Mesenchymal stem cell (in vitro differentiated cells and primary cell): ENCODE measurements around the gene BYSL.
A peak's percentile ranks its signal among the peaks of the same experiment; 100 is the strongest.

ENCODE experiments used
- DNase-seq: peaks from one replicate; pipeline ENCODE4 v3.0.0-alpha.2; 2013
- H2AFZ ChIP-seq: one replicate; pipeline ENCODE4 v1.6.1; 2013; ENCODE audit warnings: low read depth, mild to moderate bottlenecking, control low read depth, inconsistent platforms, low read length, moderate library complexity
- H2AK5ac ChIP-seq: 2 replicates; pipeline ENCODE4 v1.6.1; 2013; ENCODE audit warnings: low read length, moderate library complexity, mild to moderate bottlenecking, inconsistent platforms; ENCODE audit not compliant: severe bottlenecking
- H2BK120ac ChIP-seq: one replicate; pipeline ENCODE4 v1.6.1; 2013; ENCODE audit warnings: low read depth, mild to moderate bottlenecking, inconsistent platforms, low read length, moderate library complexity
- H2BK12ac ChIP-seq, 2 experiments: one replicate each; pipeline ENCODE4 v1.6.1; 2013; ENCODE audit warnings: inconsistent platforms in 2 of 2, low read length in 2 of 2, mild to moderate bottlenecking in 2 of 2, moderate library complexity in 2 of 2, control low read depth in 1 of 2
- H2BK15ac ChIP-seq: one replicate; pipeline ENCODE4 v1.6.1; 2013; ENCODE audit warnings: mild to moderate bottlenecking, low read depth, inconsistent platforms; ENCODE audit not compliant: poor library complexity, severe bottlenecking
- H2BK5ac ChIP-seq: 2 replicates; pipeline ENCODE4 v1.6.1; 2013; ENCODE audit warnings: low read depth, mild to moderate bottlenecking, low read length, control low read depth, inconsistent platforms; ENCODE audit not compliant: poor library complexity, severe bottlenecking
- H3K14ac ChIP-seq, 2 experiments: one replicate each; pipeline ENCODE4 v1.6.1; 2013; ENCODE audit warnings: inconsistent platforms in 2 of 2, low read length in 2 of 2, control low read depth in 1 of 2, mild to moderate bottlenecking in 1 of 2, moderate library complexity in 1 of 2
- H3K18ac ChIP-seq, 2 experiments: one replicate each; pipeline ENCODE4 v1.6.1; 2013; ENCODE audit warnings: inconsistent platforms in 2 of 2, low read length in 2 of 2, control low read depth in 1 of 2, low read depth in 1 of 2, mild to moderate bottlenecking in 1 of 2
- H3K23ac ChIP-seq, 2 experiments: one replicate each; pipeline ENCODE4 v1.6.1; 2013; ENCODE audit warnings: inconsistent platforms in 2 of 2, low read length in 2 of 2, mild to moderate bottlenecking in 2 of 2, moderate library complexity in 2 of 2, control low read depth in 1 of 2
- H3K27ac ChIP-seq: 2 replicates; pipeline ENCODE4 v1.5.1; 2013; ENCODE audit warnings: mild to moderate bottlenecking, moderate library complexity, low read length, control low read depth, inconsistent platforms; ENCODE audit not compliant: poor library complexity, severe bottlenecking
- H3K27me3 ChIP-seq, 2 experiments: 2 replicates each; pipeline versions ENCODE4 v1.6.1 to v1.7.0; 2013; ENCODE audit warnings: low read length in 2 of 2, mild to moderate bottlenecking in 2 of 2, moderate library complexity in 2 of 2, control low read depth in 1 of 2, inconsistent platforms in 1 of 2; ENCODE audit not compliant: control insufficient read depth in 1 of 2, insufficient read depth in 1 of 2
- H3K36me3 ChIP-seq, 2 experiments: 2 replicates each; pipeline versions ENCODE4 v1.6.1 to v1.7.0; 2013; ENCODE audit warnings: low read length in 2 of 2, control low read depth in 1 of 2, inconsistent platforms in 1 of 2, low read depth in 1 of 2, mild to moderate bottlenecking in 1 of 2; ENCODE audit not compliant: insufficient read depth in 2 of 2, control insufficient read depth in 1 of 2
- H3K4ac ChIP-seq, 2 experiments: one replicate each; pipeline ENCODE4 v1.6.1; 2013; ENCODE audit warnings: inconsistent platforms in 2 of 2, low read length in 2 of 2, mild to moderate bottlenecking in 2 of 2, moderate library complexity in 2 of 2, control low read depth in 1 of 2, low read depth in 1 of 2
- H3K4me1 ChIP-seq: 2 replicates; pipeline ENCODE4 v1.6.1; 2013; ENCODE audit warnings: low read depth, low read length, control low read depth; ENCODE audit not compliant: control insufficient read depth, insufficient read depth
- H3K4me2 ChIP-seq: 2 replicates; pipeline ENCODE4 v1.6.1; 2013; ENCODE audit warnings: low read length, mild to moderate bottlenecking, inconsistent platforms; ENCODE audit not compliant: poor library complexity, severe bottlenecking
- H3K4me3 ChIP-seq, 2 experiments: 2 replicates each; pipeline versions ENCODE4 v1.5.1 to v1.7.0; 2013; ENCODE audit warnings: low read length in 2 of 2, mild to moderate bottlenecking in 2 of 2, control low read depth in 1 of 2, low read depth in 1 of 2; ENCODE audit not compliant: insufficient read depth in 1 of 2
- H3K79me1 ChIP-seq: replicated peaks from 2 replicates; pipeline ENCODE4 v1.6.1; 2013; ENCODE audit warnings: mild to moderate bottlenecking, control low read depth, low read length, inconsistent platforms; ENCODE audit not compliant: poor library complexity, severe bottlenecking
- H3K9ac ChIP-seq: 2 replicates; pipeline ENCODE4 v1.7.0; 2013; ENCODE audit warnings: mild to moderate bottlenecking, low read length, moderate library complexity
- H3K9me3 ChIP-seq: 2 replicates; pipeline ENCODE4 v1.7.0; 2013; ENCODE audit warnings: mild to moderate bottlenecking, low read length; ENCODE audit not compliant: control insufficient read depth
- H4K8ac ChIP-seq: one replicate; pipeline ENCODE4 v1.6.1; 2013; ENCODE audit warnings: inconsistent platforms, mild to moderate bottlenecking, low read length, moderate library complexity
- H4K91ac ChIP-seq: one replicate; pipeline ENCODE4 v1.6.1; 2013; ENCODE audit warnings: mild to moderate bottlenecking, low read length, inconsistent platforms
- WGBS: methylation state at CpG from one replicate; pipeline ENCODE4 v1.1.7; 2013; ENCODE audit warnings: mixed read lengths; 5-methylcytosine and 5-hydroxymethylcytosine counted together

Gene BYSL

DNA sequence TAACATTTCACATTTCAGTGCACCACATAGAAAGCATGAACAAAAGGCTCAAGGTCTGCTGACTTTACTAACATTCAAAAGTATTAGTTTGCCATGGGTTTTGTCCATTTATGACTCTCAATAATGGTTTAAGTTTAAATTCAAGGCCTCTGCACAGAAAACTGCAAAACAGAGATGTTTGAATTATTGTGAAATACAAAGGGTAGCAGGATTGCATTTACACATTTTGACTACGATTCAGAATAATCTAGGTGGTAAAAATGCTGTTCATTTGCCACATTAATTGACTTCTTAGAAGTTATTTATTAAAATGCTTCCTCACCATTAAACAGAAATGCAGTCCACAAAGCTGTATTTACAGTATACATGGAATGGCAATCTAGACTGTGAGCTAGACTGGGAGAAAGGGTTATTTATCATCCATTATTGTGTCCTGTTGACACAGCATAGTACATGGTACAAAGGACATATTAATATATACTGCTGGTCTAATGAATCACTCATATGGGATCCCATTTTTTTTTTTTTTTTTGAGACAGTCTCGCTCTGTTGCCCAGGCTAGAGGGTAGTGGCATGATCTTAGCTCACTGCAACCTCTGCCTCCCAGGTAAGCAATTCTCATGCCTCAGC, 44.1 kb upstream of the BYSL start:
- Histone ChIP-seq H3K36me3 (no peaks in the 10 kb centered on the region), H3K4me1 (peaks cover 7% of the 10 kb centered on the region), H3K9me3 (no peaks in the 10 kb centered on the region), H3K18ac (no peak overlapping the region), H3K27ac (peak overlapping the region; percentile 91), H2BK5ac (no peak overlapping the region), H3K4me2 (no peak overlapping the region), H2AK5ac (peak overlapping the region; percentile 69), H2BK15ac (no peak overlapping the region), H2BK12ac (no peak overlapping the region), H2AFZ (no peak overlapping the region), H2BK120ac (no peak overlapping the region), H3K14ac (no peak overlapping the region), H3K4ac (no peak overlapping the region), H4K8ac (no peak overlapping the region), H3K4me3 (no peak overlapping the region), H3K23ac (no peak overlapping the region), H3K79me1 (peaks cover 1% of the 10 kb centered on the region), H3K9ac (no peak overlapping the region), H4K91ac (no peak overlapping the region), H3K27me3 (no peaks in the 10 kb centered on the region)
- DNase-seq = no peak
- WGBS = no CpG with 5 or more reads among the region's 2 CpGs

DNA sequence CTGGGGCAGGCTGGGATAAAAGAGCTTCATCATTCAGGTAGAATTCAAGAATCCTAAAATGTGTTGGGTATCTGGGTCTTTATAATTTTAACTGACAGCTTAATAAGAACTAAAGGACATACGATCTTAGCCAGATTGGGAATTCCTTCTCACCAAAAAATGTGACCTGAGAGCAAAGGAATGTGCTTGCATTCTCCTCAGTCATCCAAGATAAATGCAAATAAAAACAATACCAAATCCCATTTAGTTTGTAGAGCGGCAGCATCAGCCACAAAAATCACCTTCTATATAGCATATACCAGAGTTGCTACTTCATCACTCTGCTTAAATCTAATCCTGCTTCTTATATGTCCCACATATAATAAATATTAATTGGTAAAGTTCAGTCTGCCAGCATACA, 43.1 kb upstream of the BYSL start:
- Histone ChIP-seq H3K18ac (no peak overlapping the region), H3K4me2 (no peak overlapping the region), H3K79me1 (peaks cover 1% of the 10 kb centered on the region), H2BK12ac (no peak overlapping the region), H3K36me3 (no peaks in the 10 kb centered on the region), H2AFZ (no peak overlapping the region), H3K14ac (no peak overlapping the region), H4K8ac (no peak overlapping the region), H3K4me3 (no peak overlapping the region), H3K4me1 (peaks cover 7% of the 10 kb centered on the region), H3K27ac (peak overlapping the region; percentile 91), H3K27me3 (no peaks in the 10 kb centered on the region), H3K4ac (no peak overlapping the region), H2BK120ac (no peak overlapping the region), H4K91ac (no peak overlapping the region), H3K23ac (no peak overlapping the region), H3K9ac (peak overlapping the region; percentile 45), H2BK5ac (no peak overlapping the region), H2BK15ac (no peak overlapping the region), H3K9me3 (no peaks in the 10 kb centered on the region), H2AK5ac (no peak overlapping the region)
- 19% methylated on average over 2 of the region's 2 CpGs for WGBS
- no peak for DNase-seq

GRCh38 chr6:41878961-41879405, 42.3 kb upstream of the BYSL start:
- H3K4me2 ChIP-seq = no peak overlapping the region
- H3K14ac ChIP-seq = no peak overlapping the region
- no peak overlapping the region for H4K8ac ChIP-seq
- peaks cover 6% of the 10 kb centered on the region for H3K79me1 ChIP-seq
- H2BK5ac ChIP-seq = no peak overlapping the region
- peak overlapping the region; percentile 45 for H3K9ac ChIP-seq
- no peaks in the 10 kb centered on the region for H3K27me3 ChIP-seq
- H4K91ac ChIP-seq = no peak overlapping the region
- H2BK120ac ChIP-seq = no peak overlapping the region
- peak; percentile 59 for DNase-seq
- H2AK5ac ChIP-seq = peak overlapping the region; percentile 49
- H3K9me3 ChIP-seq = no peaks in the 10 kb centered on the region
- H3K27ac ChIP-seq = peak overlapping the region; percentile 92
- H3K4ac ChIP-seq = no peak overlapping the region
- no peak overlapping the region for H2BK12ac ChIP-seq
- H3K36me3 ChIP-seq = no peaks in the 10 kb centered on the region
- 55% methylated on average over 5 of the region's 5 CpGs for WGBS
- no peak overlapping the region for H2AFZ ChIP-seq
- H3K4me1 ChIP-seq = peaks cover 7% of the 10 kb centered on the region
- H3K18ac ChIP-seq = no peak overlapping the region
- no peak overlapping the region for H2BK15ac ChIP-seq
- H3K4me3 ChIP-seq = no peak overlapping the region
- H3K23ac ChIP-seq = no peak overlapping the region

DNA sequence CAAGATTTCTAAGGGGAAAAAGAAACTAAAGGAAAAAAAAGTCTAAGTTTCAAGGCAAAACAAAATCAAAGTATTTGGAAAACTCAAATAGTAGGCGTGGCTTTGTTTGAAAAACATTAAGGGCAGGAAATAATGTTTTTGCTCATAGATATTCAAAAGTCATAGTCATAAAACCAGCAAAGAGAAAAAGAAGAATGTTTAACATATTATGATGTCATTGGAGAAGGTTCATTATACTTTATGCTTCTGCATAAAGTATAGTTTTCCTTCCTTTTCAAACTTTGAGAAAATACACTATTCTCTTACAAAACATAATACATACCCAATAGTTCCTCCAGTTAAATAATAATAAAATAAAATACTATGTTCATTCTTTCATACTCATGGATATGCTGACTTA, 39.8 kb upstream of the BYSL start:
- H2AFZ ChIP-seq = no peak overlapping the region
- H3K4me3 ChIP-seq = no peak overlapping the region
- H3K27me3 ChIP-seq = no peaks in the 10 kb centered on the region
- H2BK5ac ChIP-seq = no peak overlapping the region
- H3K18ac ChIP-seq = no peak overlapping the region
- no peak overlapping the region for H2BK12ac ChIP-seq
- H3K9me3 ChIP-seq = no peaks in the 10 kb centered on the region
- no peak overlapping the region for H2AK5ac ChIP-seq
- no peak overlapping the region for H2BK15ac ChIP-seq
- WGBS = no CpG with 5 or more reads among the region's 1 CpG
- H3K36me3 ChIP-seq = peaks cover 0 to 4% of the 10 kb centered on the region in 2 experiments
- no peak overlapping the region for H4K8ac ChIP-seq
- H3K23ac ChIP-seq = no peak overlapping the region
- peaks cover 9% of the 10 kb centered on the region for H3K79me1 ChIP-seq
- H3K4me1 ChIP-seq = peaks cover 7% of the 10 kb centered on the region
- H3K4ac ChIP-seq = no peak overlapping the region
- H3K9ac ChIP-seq = no peak overlapping the region
- no peak for DNase-seq
- no peak overlapping the region for H3K27ac ChIP-seq
- H3K4me2 ChIP-seq = no peak overlapping the region
- no peak overlapping the region for H2BK120ac ChIP-seq
- no peak overlapping the region for H3K14ac ChIP-seq
- H4K91ac ChIP-seq = no peak overlapping the region
